Fibroblast of skin of left quadriceps (primary cell): ENCODE data around the gene ZNF695.

Source experiments
- DNase-seq, 2 experiments: peaks; one replicate each; pipeline ENCODE4 v3.0.0-alpha.2; 2013; ENCODE audit warnings: low read depth in 2 of 2

ZNF695 gene

DNA sequence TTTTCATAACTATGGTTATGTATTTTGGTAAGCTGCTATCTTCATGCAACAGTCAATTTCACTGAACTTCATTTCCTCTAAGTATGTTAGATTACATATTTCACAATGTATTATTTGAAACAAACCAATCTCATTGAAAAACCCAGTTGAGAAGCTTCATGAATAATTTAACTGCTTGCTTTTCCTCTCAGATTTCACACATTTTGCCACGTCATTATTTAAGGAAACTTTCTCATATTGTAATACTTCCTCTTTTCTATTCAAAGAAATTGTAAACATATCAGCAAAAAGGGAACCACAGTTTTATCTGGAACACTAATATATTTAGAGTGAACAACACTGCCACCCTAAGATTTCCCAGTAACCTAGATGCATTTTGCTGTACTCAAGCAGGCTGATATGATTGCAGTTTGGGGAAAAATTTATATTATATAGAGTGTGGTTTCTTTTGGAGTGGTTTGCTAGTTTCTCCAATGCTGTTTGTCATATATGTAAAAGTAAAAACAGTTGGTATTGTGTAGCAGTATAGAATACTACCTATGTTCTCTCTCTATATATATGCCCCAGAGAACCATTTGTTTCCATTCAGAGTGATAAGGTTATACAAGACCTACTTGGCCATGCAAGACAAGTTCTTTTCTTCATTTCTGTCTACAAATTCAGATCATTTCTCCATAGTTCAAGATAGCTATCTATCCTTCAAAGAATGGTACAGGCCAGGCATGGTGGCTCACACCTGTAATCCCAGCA is 47.7 kb downstream of the ZNF695 start:
- DNase-seq, result no peak

DNA sequence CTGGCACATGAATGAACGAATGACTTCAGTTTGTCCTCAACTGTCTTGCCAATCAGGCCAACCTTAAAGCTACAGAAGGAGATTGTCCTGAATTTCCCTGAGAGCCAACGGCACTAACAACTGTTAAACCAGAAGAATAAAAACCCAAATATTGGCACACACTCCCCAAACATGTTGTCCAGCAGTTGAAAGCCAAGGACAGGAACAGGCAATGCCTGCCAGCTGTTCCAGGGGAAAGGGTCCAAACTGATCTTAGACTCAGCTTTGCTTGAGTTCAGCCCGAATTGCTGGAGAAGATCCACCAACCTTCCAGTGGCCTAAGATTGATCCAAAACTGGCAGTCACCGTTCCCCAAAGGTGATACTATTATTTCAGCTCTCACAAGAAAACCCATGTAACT is 53.7 kb downstream of the ZNF695 start:
- DNase-seq, result no peak

DNA sequence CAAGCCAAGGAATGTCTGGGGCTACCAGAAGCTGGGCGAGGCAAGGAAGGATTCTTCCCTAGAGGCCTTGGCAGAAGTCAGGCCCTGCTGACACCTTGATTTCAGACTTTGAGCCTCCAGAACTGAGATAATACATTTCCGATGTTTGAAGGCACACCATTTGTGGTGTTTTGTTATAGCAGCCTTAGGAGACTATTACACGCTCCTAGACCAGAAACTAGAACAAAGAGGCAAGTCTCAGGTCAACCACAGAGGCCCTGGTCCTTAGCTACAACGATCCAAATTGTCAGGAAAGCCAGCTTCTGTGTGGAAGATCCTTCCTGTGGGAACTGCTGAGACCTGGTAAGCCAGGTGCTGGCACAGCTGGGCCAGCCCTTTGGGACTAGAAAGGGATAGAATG is 56.4 kb downstream of the ZNF695 start:
- DNase-seq, result no peak

DNA sequence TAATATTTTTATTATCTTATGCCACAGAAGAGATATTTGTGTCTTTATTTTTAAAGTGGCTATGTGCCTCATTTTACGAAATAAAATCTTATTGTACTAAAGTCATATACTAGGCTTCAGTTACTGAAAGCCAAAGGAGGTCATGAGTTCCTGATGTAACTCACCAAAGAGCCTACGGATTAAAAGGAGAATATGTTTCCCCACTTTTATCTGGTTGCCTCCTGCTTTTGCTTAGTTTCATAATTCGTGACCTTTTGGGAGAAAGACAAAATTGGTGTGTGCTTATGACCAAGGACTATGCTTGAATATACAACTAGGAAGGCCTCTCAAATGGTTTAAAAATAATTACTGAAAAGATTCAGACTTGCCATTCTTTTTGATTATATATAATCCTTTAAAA is 57.9 kb downstream of the ZNF695 start:
- no peak for DNase-seq

DNA sequence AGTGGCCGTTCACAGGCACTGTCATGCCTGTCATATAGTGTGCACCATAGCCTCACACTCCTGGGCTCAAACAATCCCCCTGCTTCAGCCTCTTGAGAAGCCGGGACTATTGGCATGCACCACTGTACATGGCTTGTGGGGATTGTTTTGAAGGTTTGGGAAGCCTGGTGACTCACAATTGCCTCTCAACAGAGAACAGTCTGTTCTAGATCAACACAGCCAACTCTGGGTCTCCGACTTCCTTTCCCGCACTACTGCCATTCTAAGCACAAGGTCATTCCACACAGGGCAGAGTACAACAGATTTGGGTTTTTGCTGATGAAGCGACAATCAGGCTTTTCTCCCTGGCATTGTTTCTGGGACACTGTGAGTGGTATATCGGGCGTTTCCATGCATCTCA is 60.6 kb downstream of the ZNF695 start:
- DNase-seq, result no peak

DNA sequence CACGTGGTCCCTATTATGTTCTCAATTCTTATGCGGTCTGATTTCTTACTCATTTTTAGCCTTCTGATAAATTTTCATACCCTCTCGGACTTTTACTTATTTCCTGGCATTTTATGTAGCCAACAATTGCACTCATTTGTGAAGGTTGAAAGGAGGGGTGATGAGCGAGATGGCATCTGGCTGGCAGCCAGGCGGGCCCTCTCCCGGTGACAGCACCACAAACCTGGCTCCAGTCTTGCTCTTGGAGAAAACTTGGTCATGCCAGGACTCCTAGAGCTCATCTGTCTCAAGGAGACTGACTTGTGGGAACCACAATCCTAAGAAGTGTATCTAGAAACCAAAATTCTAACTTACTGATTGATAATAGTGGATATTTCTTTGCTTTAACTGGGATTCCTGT is 61.5 kb downstream of the ZNF695 start:
- DNase-seq, result no peak
